Measurements from ENCODE around the gene PDZK1IP1.
"Not testable (repeated sequence)": the region's sequence is repeated elsewhere in the genome, so short reads cannot be mapped to it uniquely, and the experiment has no call there.

PDZK1IP1 gene

DNA sequence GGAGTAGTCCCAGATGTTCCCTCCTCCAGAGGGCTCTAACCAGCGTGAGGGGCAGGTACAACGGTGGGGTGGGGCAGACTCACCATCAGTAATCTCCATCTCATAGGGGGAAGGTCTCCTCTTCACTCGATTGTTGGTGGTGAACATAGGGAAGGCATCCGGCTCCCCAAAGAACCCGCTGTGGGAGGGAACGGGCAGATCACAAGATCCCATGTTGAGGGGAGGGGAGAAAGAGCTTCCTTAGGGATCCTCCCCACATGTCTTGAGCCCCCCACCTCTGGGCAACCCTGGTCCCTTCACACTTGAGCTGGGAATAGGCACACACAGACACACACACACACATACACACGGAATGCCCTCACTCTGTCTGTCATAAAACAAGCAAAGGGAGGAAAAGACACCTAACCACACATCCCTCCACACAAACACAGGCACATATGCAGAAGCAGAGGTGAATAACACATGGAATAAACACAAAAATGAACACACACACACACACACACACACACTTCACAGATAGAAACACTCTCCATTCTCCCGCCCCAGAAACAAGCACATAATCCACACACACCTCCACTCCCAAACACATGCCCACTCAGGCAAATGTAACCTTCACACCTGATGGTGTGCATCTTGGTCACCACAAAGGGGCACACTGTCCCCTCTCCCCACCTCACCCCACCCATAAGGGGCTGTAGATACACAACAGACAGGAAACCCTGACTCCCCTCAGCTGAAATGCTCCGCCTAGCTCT lies 34.3 kb upstream of the PDZK1IP1 start:
- in situ Hi-C loops (cut with MboI; ENCODE audit: low sequenced_read_pairs), result no loop called here

DNA sequence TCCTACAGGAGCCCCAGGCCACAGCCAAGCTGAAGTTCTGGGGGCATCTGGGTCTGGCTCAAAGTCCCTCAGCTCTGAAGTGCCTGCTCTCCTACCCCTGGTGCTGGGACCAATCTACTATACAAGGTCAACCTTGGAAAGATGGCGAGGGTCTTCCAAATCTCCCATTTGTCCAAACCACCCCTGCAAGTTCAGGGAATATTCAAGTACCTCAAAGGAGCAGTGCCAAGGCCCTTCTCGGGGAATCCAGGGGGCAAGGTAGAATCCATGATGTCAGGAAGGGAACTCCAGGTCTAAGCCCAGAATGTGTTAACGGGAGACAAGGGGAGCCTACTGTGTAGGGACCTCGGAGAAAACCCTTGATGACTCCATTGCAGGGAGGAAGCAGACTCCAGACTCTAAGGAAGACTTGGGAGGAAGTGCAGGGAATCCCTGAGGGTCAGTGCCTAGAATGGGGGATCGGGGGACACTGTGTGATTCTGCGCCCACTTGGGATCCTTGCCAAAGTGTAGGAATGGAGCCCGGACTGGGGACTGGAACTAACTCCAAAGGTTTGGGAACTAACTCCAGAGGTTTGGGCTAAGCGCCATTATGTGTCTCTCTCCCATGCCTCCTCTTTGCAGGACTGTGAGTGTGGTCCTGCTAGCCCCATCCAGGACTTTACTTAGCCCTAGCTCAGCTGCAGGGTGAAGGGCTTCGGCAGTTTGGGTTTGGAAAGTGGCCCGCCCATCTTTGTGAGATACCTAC lies 33.5 kb upstream of the PDZK1IP1 start:
- in situ Hi-C loops (cut with MboI; ENCODE audit: low sequenced_read_pairs), result no loop called here

DNA sequence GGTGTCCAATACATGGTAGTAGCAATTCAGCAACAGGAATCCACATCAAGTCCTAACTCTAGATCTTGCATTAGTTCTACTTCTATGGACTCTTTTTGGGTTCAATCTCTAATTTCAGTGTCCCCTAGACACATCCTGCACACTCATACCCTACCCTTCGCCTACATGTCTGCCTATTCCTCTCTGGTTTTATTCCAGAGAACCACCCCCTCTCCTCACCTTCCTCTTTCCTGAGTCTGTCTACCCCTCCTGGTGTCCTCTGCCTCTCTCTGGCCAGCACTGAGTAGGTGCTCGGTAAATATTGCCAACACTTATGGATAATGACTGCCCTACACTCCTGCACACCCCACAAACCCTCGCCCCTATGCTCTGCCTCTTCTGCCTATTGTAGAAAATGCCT lies 32.6 kb upstream of the PDZK1IP1 start:
- in situ Hi-C loops (cut with MboI; ENCODE audit: low sequenced_read_pairs), result no loop called here

DNA sequence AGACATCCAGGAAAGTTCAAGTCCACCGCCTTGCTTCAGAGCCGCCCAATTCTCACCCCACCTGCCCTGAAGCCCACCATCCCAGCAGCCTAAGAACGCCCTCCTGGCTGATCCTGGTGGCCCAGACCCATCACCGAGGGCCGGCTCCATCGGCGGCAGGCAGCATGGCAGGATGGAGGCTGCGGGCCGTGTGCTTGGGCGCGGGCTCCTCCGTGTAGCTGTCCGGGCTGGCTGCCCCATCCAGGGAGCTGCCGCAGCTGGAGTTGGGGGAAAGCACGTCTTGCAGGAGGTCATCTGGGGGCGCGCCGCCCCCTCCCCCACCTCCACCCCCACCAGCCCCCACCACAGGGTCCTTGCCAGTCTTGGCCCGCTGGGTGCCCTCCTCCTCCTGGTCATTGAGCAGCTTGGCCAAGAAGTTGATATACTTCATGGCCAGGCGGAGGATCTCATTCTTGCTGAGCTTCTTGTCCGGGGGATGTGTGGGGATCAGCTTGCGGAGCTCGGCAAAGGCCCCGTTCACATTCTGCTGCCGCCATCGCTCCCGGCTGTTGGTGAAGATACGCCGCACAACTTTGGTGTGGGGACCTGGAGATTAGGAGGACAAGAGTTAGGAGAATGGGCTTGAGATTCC lies 29.9 kb upstream of the PDZK1IP1 start:
- in situ Hi-C loops (cut with MboI; ENCODE audit: low sequenced_read_pairs), result no loop called here

DNA sequence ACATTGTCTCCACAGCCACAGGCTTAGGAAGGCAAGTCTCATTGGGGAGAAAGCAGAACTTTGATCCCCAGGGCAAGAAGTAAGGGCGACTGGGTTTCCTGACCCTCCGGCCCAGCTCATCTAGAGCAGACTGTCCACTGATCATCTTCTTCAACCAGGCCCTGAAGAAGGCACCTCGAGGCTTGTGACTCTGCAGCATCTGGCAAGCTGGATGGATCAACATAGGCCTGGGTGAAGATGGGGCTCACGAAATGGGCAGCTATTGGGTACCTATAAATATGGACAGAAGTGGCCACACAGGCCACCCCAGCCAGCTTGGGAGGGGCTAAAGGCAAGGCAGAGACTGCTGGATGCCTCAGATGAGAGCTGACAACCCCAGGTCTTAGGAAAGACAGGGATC lies 29.2 kb upstream of the PDZK1IP1 start:
- in situ Hi-C loops (cut with MboI; ENCODE audit: low sequenced_read_pairs), result no loop called here

DNA sequence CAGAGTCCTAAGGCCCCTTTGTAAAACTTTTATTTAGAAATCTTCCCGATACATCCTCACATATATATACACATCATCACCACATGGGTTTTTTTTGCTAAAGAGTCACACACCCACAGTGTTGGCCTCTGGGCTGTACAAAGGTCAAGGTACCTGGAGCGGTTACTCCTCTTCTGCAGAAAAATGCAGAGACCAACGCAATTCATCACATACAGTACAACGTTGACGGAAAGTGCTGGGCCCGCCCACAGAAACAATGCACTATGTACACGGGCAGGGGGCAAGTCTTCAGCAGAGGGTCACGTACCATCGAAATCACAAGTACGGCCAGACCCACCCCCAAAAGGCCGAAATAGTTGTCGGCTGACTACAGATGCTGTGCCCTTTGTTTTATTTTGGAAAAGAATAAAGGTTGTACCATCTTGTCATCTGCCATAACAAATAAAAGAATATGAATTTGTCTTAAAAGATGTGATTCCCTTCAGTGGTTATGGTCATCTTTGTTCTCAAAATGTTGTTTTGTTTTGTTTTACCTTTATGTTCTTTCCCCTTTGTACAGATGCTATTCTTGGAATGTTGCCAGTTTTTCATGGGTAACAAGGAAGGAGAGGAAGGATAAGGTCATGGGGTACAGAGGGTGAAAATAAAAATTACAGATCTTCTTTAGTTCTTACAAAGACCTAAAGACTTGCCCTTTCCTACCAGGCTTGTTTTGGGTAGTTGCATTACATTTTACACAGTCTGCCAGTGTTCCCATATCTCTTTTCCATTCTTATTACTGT lies 26.6 kb upstream of the PDZK1IP1 start:
- in situ Hi-C loops (cut with MboI; ENCODE audit: low sequenced_read_pairs), result no loop called here

DNA sequence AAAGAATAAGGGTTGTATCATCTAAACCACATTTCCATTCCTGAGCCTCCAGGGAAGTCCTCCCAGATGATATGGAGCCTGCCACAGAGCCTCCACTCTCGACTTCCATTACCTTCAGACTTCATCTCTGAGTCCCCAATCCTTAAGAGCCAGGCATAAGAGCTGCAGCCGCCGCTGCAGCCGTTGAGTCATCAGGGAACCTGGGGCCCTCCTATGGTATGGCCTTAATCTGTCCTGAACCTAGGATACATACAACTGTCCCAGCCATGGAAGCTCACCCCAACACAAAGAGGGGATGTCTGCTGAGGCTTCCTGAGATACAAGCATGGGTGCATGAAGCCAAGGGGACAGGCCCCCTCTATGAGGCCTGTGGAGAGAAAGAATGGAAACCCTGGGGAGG lies 25.9 kb upstream of the PDZK1IP1 start:
- in situ Hi-C loops (cut with MboI; ENCODE audit: low sequenced_read_pairs), result no loop called here

DNA sequence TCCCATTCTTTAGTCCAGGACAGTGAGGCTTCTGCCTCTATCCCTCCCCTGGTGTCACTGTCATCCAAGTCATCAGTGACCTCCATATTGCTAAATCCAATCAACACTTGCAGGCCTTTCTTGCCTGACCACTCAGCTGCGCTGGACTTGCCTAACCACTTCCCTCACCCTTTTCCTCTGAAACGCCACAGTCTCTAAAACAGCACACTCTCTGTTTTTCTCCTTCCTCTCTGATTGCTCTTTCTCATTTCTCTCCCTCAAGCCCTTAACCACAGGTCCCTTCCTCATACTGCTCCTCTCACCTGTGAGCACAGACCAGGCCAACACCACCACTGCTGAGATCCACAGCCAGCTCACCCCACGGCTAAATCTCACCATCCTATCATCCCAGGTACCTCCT lies 24.7 kb upstream of the PDZK1IP1 start:
- in situ Hi-C loops (cut with MboI; ENCODE audit: low sequenced_read_pairs), result no loop called here

DNA sequence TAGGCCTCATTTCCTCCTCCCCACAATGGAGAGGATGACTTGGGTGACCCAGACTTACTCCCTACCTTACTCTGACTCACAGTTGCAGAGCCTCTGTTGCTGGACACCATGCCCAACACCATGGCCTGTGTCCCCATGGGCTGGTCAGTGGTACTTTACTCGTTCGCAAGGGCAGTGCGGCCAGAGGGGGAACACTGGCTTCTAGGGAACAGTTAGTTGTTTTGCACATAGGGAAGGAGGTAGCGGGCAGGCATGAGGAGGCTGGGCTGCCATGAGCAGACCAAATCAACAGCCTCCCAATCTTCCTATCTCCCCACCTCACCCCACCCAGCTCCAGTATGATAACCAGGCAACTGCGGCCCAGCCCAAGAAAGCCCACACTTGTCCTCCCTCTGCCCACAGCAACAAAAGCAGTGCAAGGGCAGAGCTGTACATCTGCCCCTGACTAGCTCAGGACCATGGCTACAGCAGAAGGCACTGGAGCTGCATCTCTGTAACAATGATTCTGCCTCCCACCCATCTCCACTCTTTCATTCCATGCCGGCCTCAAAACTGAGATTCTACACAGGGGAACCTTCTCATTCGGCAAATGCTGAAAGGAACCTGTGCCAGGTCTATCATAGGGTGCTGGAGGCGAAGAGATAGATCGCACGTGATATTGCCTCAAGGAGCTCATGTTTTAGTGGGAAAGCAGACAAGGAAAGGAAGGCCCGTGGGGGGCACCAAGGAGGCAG lies 23.6 kb upstream of the PDZK1IP1 start:
- in situ Hi-C loops (cut with MboI; ENCODE audit: low sequenced_read_pairs), result no loop called here

DNA sequence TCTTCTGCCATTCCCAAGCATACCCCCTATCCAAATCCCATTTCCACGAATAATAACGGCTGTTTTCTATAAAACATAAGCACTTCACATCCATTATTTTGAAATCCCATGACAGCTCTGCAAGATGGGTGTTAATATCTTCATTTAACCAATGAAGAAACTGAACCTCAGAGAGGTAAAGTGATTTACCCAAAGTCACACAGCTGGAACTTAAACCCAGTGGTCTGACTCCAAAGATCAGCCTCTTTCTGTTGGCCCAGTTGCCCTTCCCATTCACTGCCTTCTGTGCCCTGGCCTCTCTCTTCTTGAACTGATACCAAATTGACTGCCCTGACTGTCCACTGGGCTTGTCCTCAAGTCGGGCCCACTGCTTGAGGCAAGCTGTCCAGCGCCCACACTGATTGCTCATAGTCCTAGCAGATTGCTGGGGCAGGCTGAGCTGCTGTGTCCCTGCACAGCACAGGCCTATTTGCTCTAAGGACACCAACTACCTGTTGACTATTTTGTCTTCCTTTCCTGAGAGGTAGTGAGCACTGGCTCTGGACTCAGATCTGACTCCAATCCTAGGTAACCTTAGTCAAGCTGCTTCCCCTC lies 22.9 kb upstream of the PDZK1IP1 start:
- in situ Hi-C loops (cut with MboI; ENCODE audit: low sequenced_read_pairs), result no loop called here

DNA sequence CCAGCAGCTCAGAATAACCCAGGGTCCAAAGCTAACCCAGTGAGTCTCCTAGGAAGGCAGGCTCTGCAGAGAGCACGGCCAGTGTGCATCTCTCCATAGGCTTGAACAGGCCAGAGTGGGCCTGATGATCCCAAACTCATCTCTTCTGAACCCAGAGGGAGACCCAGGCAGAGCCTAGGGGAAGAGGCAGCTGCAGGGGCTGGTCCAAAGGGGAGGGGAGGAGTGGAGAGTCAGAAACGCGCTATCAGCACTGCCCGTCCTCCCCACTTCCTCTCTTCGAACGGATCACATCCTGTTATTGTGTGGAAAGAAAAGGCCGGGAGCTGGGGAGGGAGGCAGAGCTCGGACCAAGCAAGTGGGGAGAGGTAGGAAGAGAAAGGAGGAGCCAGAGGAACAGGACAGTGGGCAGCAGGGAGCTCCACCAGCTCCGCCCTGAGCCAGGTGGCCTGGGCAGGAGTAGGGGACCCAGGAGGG lies 22.0 kb upstream of the PDZK1IP1 start:
- in situ Hi-C loops (cut with MboI; ENCODE audit: low sequenced_read_pairs), result no loop called here

DNA sequence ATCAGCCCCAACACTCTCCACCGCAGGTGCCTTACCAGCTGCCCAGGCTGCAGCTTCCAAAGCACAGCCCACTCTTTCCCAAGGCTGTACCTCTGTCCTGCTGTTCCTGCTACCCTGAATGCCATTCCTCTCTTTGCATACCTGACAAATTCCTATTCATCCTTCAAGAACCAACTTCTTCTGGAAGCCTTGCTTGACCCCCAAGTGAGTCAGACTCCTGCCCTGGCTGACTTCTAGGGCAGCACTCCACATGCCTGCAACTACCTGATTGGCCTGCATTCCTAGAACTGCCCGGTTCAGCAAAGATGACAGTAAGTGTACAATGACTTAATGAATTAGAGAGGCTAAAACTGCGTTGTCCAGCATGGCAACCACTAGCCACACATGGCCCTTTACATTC lies 20.8 kb upstream of the PDZK1IP1 start:
- in situ Hi-C loops (cut with MboI; ENCODE audit: low sequenced_read_pairs), result no loop called here

DNA sequence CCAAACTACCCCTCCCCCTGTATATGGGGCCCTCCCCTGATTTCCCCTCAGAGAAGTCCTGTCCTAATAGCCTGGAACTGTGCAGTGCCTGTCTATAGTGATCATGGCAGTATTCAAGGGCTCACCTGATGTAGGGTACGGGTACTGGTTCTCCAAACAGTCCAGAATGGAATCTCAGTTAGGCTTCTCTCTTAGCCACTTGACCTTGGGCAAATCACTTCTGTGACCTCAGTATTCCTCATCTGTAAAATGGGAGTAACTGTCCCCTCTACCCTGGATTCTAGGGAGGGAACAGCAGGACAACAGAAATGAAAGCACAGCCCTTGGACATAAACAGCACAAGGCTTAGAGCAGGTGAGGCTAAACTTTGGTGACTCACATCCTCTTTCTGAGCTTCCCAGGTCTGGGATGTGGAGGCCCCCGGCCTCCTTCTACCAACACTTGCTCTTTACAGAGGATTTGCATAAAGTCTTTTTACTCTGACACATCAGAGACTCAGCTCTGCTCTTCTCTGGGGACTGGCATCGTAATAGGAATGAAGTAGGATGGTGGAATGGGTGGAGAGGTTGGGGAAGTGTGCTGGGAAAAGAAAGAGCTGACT lies 20.0 kb upstream of the PDZK1IP1 start:
- in situ Hi-C loops (cut with MboI; ENCODE audit: low sequenced_read_pairs), result no loop called here

DNA sequence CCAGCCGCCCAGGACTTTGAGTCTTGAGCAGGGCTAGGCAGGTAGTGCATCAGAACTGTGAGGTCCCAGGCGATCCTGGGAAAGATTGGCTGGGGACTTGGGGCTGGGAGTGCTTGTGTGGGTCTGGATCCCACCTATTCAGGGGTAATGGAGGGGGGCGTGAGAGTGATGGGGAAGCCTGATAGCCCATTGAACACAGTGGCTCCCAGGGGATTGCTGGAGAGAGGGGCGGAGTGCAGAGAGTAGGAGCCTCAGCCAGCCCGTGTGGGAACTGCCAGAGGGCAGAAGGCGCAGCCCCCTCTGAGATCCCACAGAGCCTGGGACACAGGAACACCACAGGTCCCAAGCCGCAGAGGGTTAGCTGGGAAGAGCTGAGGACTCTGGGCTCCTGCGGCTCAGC lies 19.3 kb upstream of the PDZK1IP1 start:
- in situ Hi-C loops (cut with MboI; ENCODE audit: low sequenced_read_pairs), result no loop called here

DNA sequence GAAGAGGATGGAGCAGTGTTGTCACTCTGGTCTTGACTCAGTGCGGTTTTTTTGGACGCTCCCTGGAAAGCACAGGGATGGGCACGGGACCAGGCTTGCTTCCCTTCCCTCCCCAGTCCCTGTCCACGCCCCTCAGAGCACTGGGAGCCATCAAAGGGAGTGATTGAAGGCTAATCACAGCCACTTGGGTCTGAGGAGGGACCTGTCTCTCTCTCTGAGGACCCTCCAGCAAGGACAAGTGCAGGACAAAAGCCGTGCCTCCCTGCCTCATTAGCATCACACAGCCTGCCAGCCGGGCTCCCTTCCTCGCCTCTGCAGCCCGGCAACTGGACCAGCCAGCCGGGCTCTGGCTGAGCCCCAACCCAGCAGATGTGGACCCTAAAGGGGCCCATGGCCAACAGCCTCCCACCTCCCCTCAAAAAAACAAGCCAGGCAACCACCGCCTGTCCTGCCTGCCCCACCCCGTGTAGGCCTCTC lies 18.6 kb upstream of the PDZK1IP1 start:
- in situ Hi-C loops (cut with MboI; ENCODE audit: low sequenced_read_pairs), result no loop called here

DNA sequence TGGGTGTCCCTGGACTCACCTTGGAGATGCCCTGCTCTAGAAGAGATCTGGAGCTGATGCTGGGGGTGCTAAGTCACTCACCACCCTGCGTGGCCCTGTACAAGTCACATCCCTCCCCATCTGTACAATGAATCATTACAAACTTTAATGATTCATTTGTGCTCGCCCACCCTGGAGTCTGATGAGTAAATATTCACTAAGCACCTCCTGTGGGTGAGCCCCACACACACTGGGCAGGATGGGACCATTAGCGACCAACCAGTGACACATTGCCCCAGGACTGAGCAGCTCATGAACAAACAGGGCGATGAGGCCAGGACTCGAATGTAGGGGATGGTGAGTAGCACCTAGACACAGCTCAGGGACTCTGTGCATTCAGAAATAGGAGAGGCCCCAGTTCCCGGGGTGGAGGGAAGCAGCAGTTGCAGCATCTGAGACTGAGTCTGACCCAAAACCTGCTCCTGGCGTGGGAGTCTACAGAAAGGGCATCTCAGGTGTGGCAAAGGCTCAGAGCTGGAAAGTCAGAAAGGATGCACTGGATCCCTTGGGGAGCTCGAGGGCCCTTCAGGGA lies 18.1 kb upstream of the PDZK1IP1 start:
- in situ Hi-C loops (cut with MboI; ENCODE audit: low sequenced_read_pairs), result no loop called here

DNA sequence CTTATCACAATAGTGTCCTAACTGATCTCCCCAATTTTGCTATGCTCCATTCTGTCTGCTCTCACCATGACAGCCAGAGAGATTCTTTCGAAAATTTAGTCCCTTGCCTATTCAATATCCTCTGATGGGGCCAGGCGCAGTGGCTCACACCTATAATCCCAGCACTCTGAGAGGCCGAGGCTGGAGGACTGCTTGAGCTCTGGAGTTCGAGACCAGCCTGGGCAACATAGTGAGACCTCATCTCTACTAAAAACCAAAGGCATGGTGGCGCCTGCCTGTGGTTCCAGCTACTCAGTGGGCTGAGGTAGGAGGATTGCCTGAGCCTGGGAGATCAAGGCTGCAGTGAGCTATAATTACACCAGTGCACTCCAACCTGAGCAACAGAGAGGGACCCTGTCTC lies 16.1 kb upstream of the PDZK1IP1 start:
- in situ Hi-C loops (cut with MboI; ENCODE audit: low sequenced_read_pairs), result no loop called here

DNA sequence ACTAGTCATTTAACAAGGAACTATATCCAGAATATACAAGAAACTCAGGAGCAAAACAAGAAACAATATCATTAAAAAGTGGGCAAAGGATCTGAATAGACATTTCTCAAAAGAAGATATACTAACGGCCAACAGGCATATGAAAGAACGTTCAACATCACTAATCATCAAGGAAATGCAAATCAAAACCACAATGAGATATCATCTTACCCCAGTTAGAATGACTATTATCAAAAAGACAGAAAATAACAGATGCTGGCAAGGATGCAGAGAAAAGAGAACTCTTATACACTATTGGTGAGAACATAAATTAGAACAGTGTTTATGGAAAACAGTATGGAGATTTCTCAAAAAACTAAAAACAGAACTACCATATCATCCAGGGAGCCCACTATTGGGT lies 13.7 kb upstream of the PDZK1IP1 start:
- in situ Hi-C loops (cut with MboI; ENCODE audit: low sequenced_read_pairs), result not testable (repeated sequence)

DNA sequence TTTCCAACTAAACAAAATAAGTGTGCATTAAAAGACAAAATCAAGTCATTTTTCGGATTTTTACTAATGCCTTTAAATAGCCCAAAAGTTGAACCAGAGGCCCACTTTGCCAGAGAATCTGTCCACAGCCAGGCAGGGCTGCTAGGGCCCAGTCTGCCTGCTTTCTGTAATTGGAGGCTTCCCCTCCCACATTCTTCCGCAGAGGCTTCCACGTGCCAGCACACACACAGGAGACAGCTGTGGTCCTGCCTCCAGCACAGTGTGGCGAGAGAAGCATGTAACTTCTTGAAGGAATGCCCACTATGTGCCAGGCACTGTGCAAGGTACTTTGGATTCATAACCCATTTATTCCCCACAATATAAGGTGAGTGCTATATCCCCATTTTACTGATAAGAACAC lies 11.3 kb upstream of the PDZK1IP1 start:
- in situ Hi-C loops (cut with MboI; ENCODE audit: low sequenced_read_pairs), result no loop called here
